ENCODE measurements around the gene NDRG4. TPM values are rescaled to one million over a fixed set of nuclear protein-coding genes. Genes with fewer than 3 reads are reported as not detected.

NDRG4 gene
- total RNA-seq, 4 donors from 2014 or later: 0.60 to 64.7 (median 4.4) TPM

- DNase-seq: no peak
- WGBS, 2 donors (ENCODE audit: low coverage in 1 of 2): 56% methylated on average over 15 of the region's 15 CpGs; no CpG with 5 or more reads in 1 of the 2 donors
- peaks cover 39% of the 10 kb centered on the region for H3K27me3 ChIP-seq
- no peak for TF ChIP-seq CTCF (IDR thresholded peaks at IDR 0.05)
- no peak for TF ChIP-seq POLR2A (IDR thresholded peaks at IDR 0.05)
- no peak for TF ChIP-seq EP300 (IDR thresholded peaks at IDR 0.05; ENCODE audit: low read depth)
- no peak for TF ChIP-seq POLR2AphosphoS5 (IDR thresholded peaks at IDR 0.05)
- intact Hi-C loops (cut with DNase I; ENCODE audit: low total_unique reads): no loop called here
- in situ Hi-C loops (cut with MboI; ENCODE audit: low pct_ligation_motif_present in 1 of 4, low pct_unique_long_range_greater_than_20kb in 1 of 4, low sequenced_read_pairs in 3 of 4): no loop called here
- H3K4me3 ChIP-seq: no peak overlapping the region
- no peaks in the 10 kb centered on the region for H3K4me1 ChIP-seq
- H3K9me3 ChIP-seq: no peaks in the 10 kb centered on the region
- no peak overlapping the region for H3K27ac ChIP-seq
- no peaks in the 10 kb centered on the region for H3K36me3 ChIP-seq
Measured at GRCh38 chr16:58507195-58507962, 7.4 kb downstream of the NDRG4 start.

- H3K4me3 ChIP-seq: no peak overlapping the region
- in situ Hi-C loops (cut with MboI; ENCODE audit: low pct_ligation_motif_present in 1 of 4, low pct_unique_long_range_greater_than_20kb in 1 of 4, low sequenced_read_pairs in 3 of 4) (no loop called here), intact Hi-C loops (cut with DNase I; ENCODE audit: low total_unique reads) (no loop called here)
- H3K9me3 ChIP-seq: no peaks in the 10 kb centered on the region
- WGBS, 2 donors (ENCODE audit: low coverage in 1 of 2): 71% methylated on average over 14 of the region's 14 CpGs; no CpG with 5 or more reads in 1 of the 2 donors
- no peak for TF ChIP-seq POLR2A (IDR thresholded peaks at IDR 0.05)
- no peak for TF ChIP-seq EP300 (IDR thresholded peaks at IDR 0.05; ENCODE audit: low read depth)
- TF ChIP-seq CTCF (IDR thresholded peaks at IDR 0.05): no peak
- TF ChIP-seq POLR2AphosphoS5 (IDR thresholded peaks at IDR 0.05): no peak
- no peak for DNase-seq
- H3K27ac ChIP-seq: no peak overlapping the region
- H3K27me3 ChIP-seq: peaks cover 33% of the 10 kb centered on the region
- H3K4me1 ChIP-seq: no peaks in the 10 kb centered on the region
- no peaks in the 10 kb centered on the region for H3K36me3 ChIP-seq
Measured at GRCh38 chr16:58507963-58508670, 8.2 kb downstream of the NDRG4 start.

- intact Hi-C loops (cut with DNase I; ENCODE audit: low total_unique reads): no loop called here
- Histone ChIP-seq H3K36me3 (no peaks in the 10 kb centered on the region), H3K4me1 (no peaks in the 10 kb centered on the region), H3K27ac (no peak overlapping the region), H3K27me3 (peaks cover 27% of the 10 kb centered on the region), H3K9me3 (no peaks in the 10 kb centered on the region), H3K4me3 (no peak overlapping the region)
- in situ Hi-C loops (cut with MboI; ENCODE audit: low pct_ligation_motif_present in 1 of 4, low pct_unique_long_range_greater_than_20kb in 1 of 4, low sequenced_read_pairs in 3 of 4): no loop called here
- WGBS, 2 donors (ENCODE audit: low coverage in 1 of 2): 63% methylated on average over 5 of the region's 5 CpGs; no CpG with 5 or more reads in 1 of the 2 donors
- no peak for DNase-seq
- TF ChIP-seq POLR2AphosphoS5 (IDR thresholded peaks at IDR 0.05) (no peak), POLR2A (IDR thresholded peaks at IDR 0.05) (no peak), CTCF (IDR thresholded peaks at IDR 0.05) (no peak), EP300 (IDR thresholded peaks at IDR 0.05; ENCODE audit: low read depth) (no peak)
Measured at GRCh38 chr16:58508671-58509251, 8.8 kb downstream of the NDRG4 start.

All from transverse colon (tissue), 4 donors.